ENCODE measurements around the gene PON3. TPM values are rescaled to one million over a fixed set of nuclear protein-coding genes. Genes with fewer than 3 reads are reported as not detected.

The PON3 gene
- polyA plus RNA-seq, 1 donor (not counting 4 experiments of a cell fraction or from before 2014, with no cell fraction given), result 0.85 TPM

DNA sequence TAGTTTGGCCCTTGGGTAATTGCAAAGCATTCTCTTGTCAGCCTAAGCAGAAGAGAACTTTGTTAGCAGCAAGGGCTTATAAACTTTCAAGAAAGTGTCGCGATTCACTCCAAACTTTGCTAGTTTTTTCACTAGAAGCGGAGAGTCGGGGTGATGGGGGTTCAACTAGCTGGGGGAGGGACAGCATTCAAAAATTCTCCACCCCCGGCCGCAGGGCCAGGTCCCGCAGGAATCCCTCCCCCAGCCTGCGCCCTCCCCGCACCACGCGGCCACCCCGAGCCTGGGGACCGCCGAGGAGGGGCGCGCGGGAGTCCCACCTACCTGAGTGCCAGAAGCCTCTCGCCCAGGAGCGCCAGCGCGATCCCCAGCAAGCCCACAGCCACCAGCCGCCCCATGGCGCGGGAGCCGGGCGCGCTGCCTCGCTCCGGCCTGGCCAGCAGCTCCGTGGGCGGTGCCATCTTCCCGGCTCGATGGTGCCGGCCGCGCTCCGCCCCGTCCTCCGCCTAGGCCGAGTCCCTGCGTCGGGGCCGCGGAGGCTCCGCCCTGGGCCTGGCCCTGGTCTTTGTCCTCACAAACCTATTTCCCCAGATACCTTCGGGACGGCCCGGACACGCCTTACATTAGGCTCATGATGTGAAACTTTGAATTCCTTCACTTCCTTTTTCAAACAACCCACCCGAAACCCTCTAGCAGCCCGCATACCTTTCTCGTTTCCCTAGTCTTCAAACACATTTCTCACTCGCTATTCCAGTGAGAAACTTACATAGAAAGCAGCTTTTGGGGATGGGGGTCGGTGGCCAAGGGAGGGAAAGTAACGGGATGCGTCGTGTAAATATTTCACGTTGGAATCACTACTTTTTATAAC lies 38.6 kb upstream of the PON3 start, which contains the start of gene PON2:
Gene PON2 (minus strand): TSS at position 472 of the 865 bp plus-strand sequence. CDS start 77 bp downstream, at position 395.
- dilution Hi-C loops (cut with MboI; ENCODE audit: extremely low pct_ligation_motif_present, low sequenced_read_pairs), result no loop called here
- peak within 1 kb of the TSS; percentile 85 for H3K9ac ChIP-seq (ENCODE audit: control insufficient read depth, extremely low read depth, insufficient read depth, low read length)
- peaks cover 7% of the 10 kb centered on the region for H3K79me2 ChIP-seq (ENCODE audit: control insufficient read depth, insufficient read depth, low read length)
- DNase-seq (ENCODE audit: low read depth, low spot score), result no peak
- H3K9me1 ChIP-seq (ENCODE audit: control insufficient read depth, extremely low read depth, insufficient read depth, low read length), result no peaks in the 10 kb centered on the region
- peak within 1 kb of the TSS; percentile 88 for H2AFZ ChIP-seq (ENCODE audit: control insufficient read depth, low read length)
- H3K27ac ChIP-seq (ENCODE audit: control insufficient read depth, insufficient read depth, low read length), result peak within 1 kb of the TSS; percentile 61
- no peak for TF ChIP-seq CTCF (optimal IDR thresholded peaks at IDR 0.05 in 1 of 3, IDR thresholded peaks at IDR 0.05 in 1 of 3, conservative IDR thresholded peaks at IDR 0.05 in 1 of 3; ENCODE audit: extremely low read depth in 1 of 3, insufficient read depth in 2 of 3, low read length in 3 of 3)
- no peak for TF ChIP-seq EZH2 (IDR thresholded peaks at IDR 0.05; ENCODE audit: low read length)
- H3K4me3 ChIP-seq (ENCODE audit: control insufficient read depth in 2 of 3, extremely low read depth in 1 of 3, insufficient read depth in 2 of 3, low read depth in 1 of 3, low read length in 3 of 3), result peak within 1 kb of the TSS; percentile 80 to 89 (median 84)
- H3K36me3 ChIP-seq (ENCODE audit: control insufficient read depth in 2 of 2, extremely low read depth in 1 of 2, insufficient read depth in 2 of 2, low read length in 2 of 2), result peaks cover 0 to 2% of the 10 kb centered on the region in 2 experiments
- no peak for FAIRE-seq
- H3K27me3 ChIP-seq (ENCODE audit: control insufficient read depth, extremely low read depth, insufficient read depth, low read length), result no peaks in the 10 kb centered on the region
- H3K9me3 ChIP-seq (ENCODE audit: control insufficient read depth, low read depth, low read length), result no peaks in the 10 kb centered on the region
- H4K20me1 ChIP-seq (ENCODE audit: control insufficient read depth, extremely low read depth, insufficient read depth, low read length), result no peaks in the 10 kb centered on the region
- peaks cover 10% of the 10 kb centered on the region for H3K4me1 ChIP-seq (ENCODE audit: control insufficient read depth, extremely low read depth, insufficient read depth, low read length)
- peak within 1 kb of the TSS; percentile 83 for H3K4me2 ChIP-seq (ENCODE audit: control insufficient read depth, extremely low read depth, insufficient read depth, low read depth, low read length)

GRCh38 chr7:95433952-95434556 lies 37.9 kb upstream of the PON3 start:
- Histone ChIP-seq H3K79me2 (ENCODE audit: control insufficient read depth, insufficient read depth, low read length) (peaks cover 7% of the 10 kb centered on the region), H3K4me2 (ENCODE audit: control insufficient read depth, extremely low read depth, insufficient read depth, low read depth, low read length) (peak overlapping the region; percentile 83), H4K20me1 (ENCODE audit: control insufficient read depth, extremely low read depth, insufficient read depth, low read length) (no peaks in the 10 kb centered on the region), H3K27ac (ENCODE audit: control insufficient read depth, insufficient read depth, low read length) (peak overlapping the region; percentile 61), H3K4me3 (ENCODE audit: control insufficient read depth in 2 of 3, extremely low read depth in 1 of 3, insufficient read depth in 2 of 3, low read depth in 1 of 3, low read length in 3 of 3) (peak overlapping the region; percentile 80 to 89 (median 84)), H3K27me3 (ENCODE audit: control insufficient read depth, extremely low read depth, insufficient read depth, low read length) (no peaks in the 10 kb centered on the region), H2AFZ (ENCODE audit: control insufficient read depth, low read length) (peak overlapping the region; percentile 88), H3K9me3 (ENCODE audit: control insufficient read depth, low read depth, low read length) (no peaks in the 10 kb centered on the region), H3K4me1 (ENCODE audit: control insufficient read depth, extremely low read depth, insufficient read depth, low read length) (peaks cover 10% of the 10 kb centered on the region), H3K9me1 (ENCODE audit: control insufficient read depth, extremely low read depth, insufficient read depth, low read length) (no peaks in the 10 kb centered on the region), H3K36me3 (ENCODE audit: control insufficient read depth in 2 of 2, extremely low read depth in 1 of 2, insufficient read depth in 2 of 2, low read length in 2 of 2) (peaks cover 0 to 2% of the 10 kb centered on the region in 2 experiments), H3K9ac (ENCODE audit: control insufficient read depth, extremely low read depth, insufficient read depth, low read length) (peak overlapping the region; percentile 85)
- dilution Hi-C loops (cut with MboI; ENCODE audit: extremely low pct_ligation_motif_present, low sequenced_read_pairs), result no loop called here
- no peak for DNase-seq (ENCODE audit: low read depth, low spot score)
- no peak for FAIRE-seq
- TF ChIP-seq EZH2 (IDR thresholded peaks at IDR 0.05; ENCODE audit: low read length) (no peak), CTCF (optimal IDR thresholded peaks at IDR 0.05 in 1 of 3, IDR thresholded peaks at IDR 0.05 in 1 of 3, conservative IDR thresholded peaks at IDR 0.05 in 1 of 3; ENCODE audit: extremely low read depth in 1 of 3, insufficient read depth in 2 of 3, low read length in 3 of 3) (no peak)
